Measurements from ENCODE around the gene ANKS1A.
"Not testable (repeated sequence)": the region's sequence is repeated elsewhere in the genome, so short reads cannot be mapped to it uniquely, and the experiment has no call there.

- TF ChIP-seq POLR2A (IDR thresholded peaks at IDR 0.05; ENCODE audit: low read length); GATA1 (IDR thresholded peaks at IDR 0.05; ENCODE audit: low read depth, low read length): not testable (repeated sequence)
These were observed 112.3 kb downstream of the ANKS1A start for GRCh38 chr6:35001349-35001748.
